Neuronal stem cell (in vitro differentiated cells): ENCODE results near the gene PLAAT2.
"Not testable (repeated sequence)": the region's sequence is repeated elsewhere in the genome, so short reads cannot be mapped to it uniquely, and the experiment has no call there.

Source experiments
- DNase-seq: peaks from one replicate; pipeline ENCODE4 v3.0.0-alpha.2; 2013; ENCODE audit warnings: low spot score
- H2AFZ ChIP-seq: one replicate; pipeline ENCODE4 v1.6.1; 2013; ENCODE audit warnings: mild to moderate bottlenecking, low read length, inconsistent platforms
- H2AK5ac ChIP-seq: 2 replicates; pipeline ENCODE4 v1.6.1; 2013; ENCODE audit warnings: low read depth, mild to moderate bottlenecking, inconsistent platforms, low read length, moderate library complexity, mixed read lengths
- H2BK120ac ChIP-seq: 2 replicates; pipeline ENCODE4 v1.6.1; 2013; ENCODE audit warnings: low read depth, mild to moderate bottlenecking, inconsistent platforms, low read length, moderate library complexity, mixed read lengths
- H2BK12ac ChIP-seq: one replicate; pipeline ENCODE4 v1.6.1; 2013; ENCODE audit warnings: low read length, inconsistent platforms
- H2BK15ac ChIP-seq: 2 replicates; pipeline ENCODE4 v1.6.1; 2013; ENCODE audit warnings: mild to moderate bottlenecking, low read length, inconsistent platforms, mixed read lengths
- H2BK5ac ChIP-seq: one replicate; pipeline ENCODE4 v1.6.1; 2013; ENCODE audit warnings: inconsistent platforms, mild to moderate bottlenecking, low read length, moderate library complexity
- H3K14ac ChIP-seq: one replicate; pipeline ENCODE4 v1.6.1; 2013; ENCODE audit warnings: low read length, inconsistent platforms
- H3K18ac ChIP-seq: 2 replicates; pipeline ENCODE4 v1.6.1; 2013; ENCODE audit warnings: low read length, inconsistent platforms
- H3K23ac ChIP-seq: 2 replicates; pipeline ENCODE4 v1.6.1; 2013; ENCODE audit warnings: low read depth, mild to moderate bottlenecking, mixed read lengths, low read length, inconsistent platforms; ENCODE audit not compliant: poor library complexity
- H3K27ac ChIP-seq: replicated peaks from 3 replicates; pipeline ENCODE4 v1.5.1; 2013; ENCODE audit warnings: low read length, inconsistent platforms
- H3K27me3 ChIP-seq, 3 experiments: 2 replicates each; pipeline ENCODE4 v1.6.1; 2013; ENCODE audit warnings: low read length in 3 of 3, mild to moderate bottlenecking in 2 of 3, inconsistent platforms in 1 of 3, low read depth in 1 of 3, mixed read lengths in 1 of 3, moderate library complexity in 1 of 3; ENCODE audit not compliant: control insufficient read depth in 3 of 3, insufficient read depth in 3 of 3
- H3K36me3 ChIP-seq, 2 donors: replicated peaks in 1 of 2; 2 replicates each; pipeline ENCODE4 v1.6.1; 2013; ENCODE audit warnings: low read length in 2 of 2; ENCODE audit not compliant: control insufficient read depth in 2 of 2, insufficient read depth in 2 of 2
- H3K4ac ChIP-seq: 2 replicates; pipeline ENCODE4 v1.6.1; 2013; ENCODE audit warnings: inconsistent platforms, mild to moderate bottlenecking, low read length, moderate library complexity
- H3K4me1 ChIP-seq, 2 donors: 1 replicate in 1 of 2; 2 replicates in 1 of 2; pipeline ENCODE4 v1.6.1; 2013; ENCODE audit warnings: low read length in 2 of 2, low read depth in 1 of 2; ENCODE audit not compliant: control insufficient read depth in 2 of 2, insufficient read depth in 1 of 2
- H3K4me2 ChIP-seq: one replicate; pipeline ENCODE4 v1.6.1; 2013; ENCODE audit warnings: mild to moderate bottlenecking, low read length, inconsistent platforms; ENCODE audit not compliant: insufficient read depth, poor library complexity, severe bottlenecking
- H3K4me3 ChIP-seq, 2 donors: 2 replicates each; pipeline ENCODE4 v1.5.1; 2013; ENCODE audit warnings: low read length in 2 of 2, mild to moderate bottlenecking in 2 of 2, inconsistent platforms in 1 of 2, moderate library complexity in 1 of 2
- H3K79me1 ChIP-seq: one replicate; pipeline ENCODE4 v1.6.1; 2013; ENCODE audit warnings: low read depth, mild to moderate bottlenecking, inconsistent platforms, low read length, moderate library complexity
- H3K9ac ChIP-seq: one replicate; pipeline ENCODE4 v1.6.1; 2013; ENCODE audit warnings: mild to moderate bottlenecking, low read depth, low read length, inconsistent platforms; ENCODE audit not compliant: poor library complexity
- H3K9me3 ChIP-seq, 2 donors: replicated peaks in 1 of 2; 2 replicates each; pipeline versions ENCODE3 to v1.6.1; 2013; ENCODE audit warnings: low read length in 2 of 2, mild to moderate bottlenecking in 2 of 2, inconsistent platforms in 1 of 2, low read depth in 1 of 2, mixed read lengths in 1 of 2, moderate library complexity in 1 of 2; ENCODE audit not compliant: control insufficient read depth in 2 of 2, insufficient read depth in 1 of 2
- H4K8ac ChIP-seq: one replicate; pipeline ENCODE4 v1.6.1; 2013; ENCODE audit warnings: low read depth, mild to moderate bottlenecking, inconsistent platforms, low read length, moderate library complexity
- H4K91ac ChIP-seq: one replicate; pipeline ENCODE4 v1.6.1; 2013; ENCODE audit warnings: low read length, low read depth, mild to moderate bottlenecking, inconsistent platforms; ENCODE audit not compliant: poor library complexity
- WGBS, 2 donors: extraction: QIAGEN DNeasy Blood & Tissue Kit; methylation state at CpG; one replicate each; pipeline ENCODE4 v1.1.7; 2013; ENCODE audit warnings: missing lambda C conversion rate in 2 of 2, mixed read lengths in 1 of 2; ENCODE audit not compliant: insufficient read length in 2 of 2, insufficient replicate concordance in 1 of 2; ENCODE audit errors: extremely low coverage in 2 of 2; 5-methylcytosine and 5-hydroxymethylcytosine counted together

PLAAT2 gene

DNA sequence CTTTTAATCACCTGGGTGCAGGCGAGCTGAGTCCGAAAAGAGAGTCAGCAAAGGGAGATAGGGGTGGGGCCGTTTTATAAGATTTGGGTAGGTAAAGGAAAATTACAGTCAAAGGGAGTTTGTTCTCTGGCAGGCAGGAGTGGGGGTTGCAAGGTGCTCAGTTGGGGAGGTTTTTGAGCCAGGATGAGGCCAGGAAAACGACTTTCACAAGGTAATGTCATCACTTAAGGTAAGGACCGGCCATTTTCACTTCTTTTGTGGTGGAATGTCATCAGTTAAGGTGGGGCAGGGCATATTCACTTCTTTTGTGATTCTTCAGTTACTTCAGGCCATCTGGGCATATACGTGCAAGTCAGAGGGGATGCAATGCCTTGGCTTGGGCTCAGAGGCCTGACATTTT is 33.8 kb downstream of the PLAAT2 start:
- H2AK5ac ChIP-seq, result not testable (repeated sequence)
- WGBS, 2 donors, result no CpG with 5 or more reads among the region's 6 CpGs

DNA sequence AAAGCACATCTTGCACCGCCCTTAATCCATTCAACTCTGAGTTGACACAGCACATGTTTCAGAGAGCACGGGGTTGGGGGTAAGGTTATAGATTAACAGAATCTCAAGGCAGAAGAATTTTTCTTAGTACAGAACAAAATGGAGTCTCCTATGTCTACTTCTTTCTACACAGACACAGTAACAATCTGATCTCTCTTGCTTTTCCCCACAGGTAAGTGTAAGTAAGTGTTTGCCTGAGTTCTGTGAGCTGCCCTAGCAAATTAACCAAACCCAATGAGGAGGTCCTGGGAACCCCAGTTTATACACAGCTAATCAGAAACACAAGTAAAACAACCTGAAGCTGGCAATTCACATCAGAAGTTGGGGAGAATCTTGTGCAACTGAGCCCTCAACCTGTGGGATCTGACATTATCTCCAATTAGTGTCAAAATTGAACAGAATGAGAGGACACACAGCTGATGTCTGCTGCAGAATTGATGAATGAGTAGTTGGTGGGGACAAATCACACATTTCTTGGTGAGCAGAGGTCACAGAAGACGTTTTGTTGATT is 34.4 kb downstream of the PLAAT2 start:
- H3K4me2 ChIP-seq, H2BK120ac ChIP-seq, H2BK12ac ChIP-seq, H3K4ac ChIP-seq, H3K23ac ChIP-seq, H4K91ac ChIP-seq, H3K9me3 ChIP-seq, H3K4me3 ChIP-seq, H3K27ac ChIP-seq, H2BK5ac ChIP-seq, H3K36me3 ChIP-seq, H3K9ac ChIP-seq, DNase-seq, H3K14ac ChIP-seq, H3K79me1 ChIP-seq, H2BK15ac ChIP-seq, H2AK5ac ChIP-seq, H3K18ac ChIP-seq, H4K8ac ChIP-seq, H2AFZ ChIP-seq: not testable (repeated sequence)
- H3K27me3 ChIP-seq, result peaks cover 0 to 21% (median 0%) of the 10 kb centered on the region in 3 experiments
- WGBS, 2 donors, result no CpG with 5 or more reads among the region's 3 CpGs
- H3K4me1 ChIP-seq, result peaks cover 0 to 12% of the 10 kb centered on the region in 2 donors

More for the DNA sequence above, 33.8 kb downstream of the PLAAT2 start:
- H3K4ac ChIP-seq, H2BK120ac ChIP-seq, H3K14ac ChIP-seq, H3K36me3 ChIP-seq, H3K18ac ChIP-seq, H4K91ac ChIP-seq, H2AFZ ChIP-seq, H4K8ac ChIP-seq, H3K9ac ChIP-seq, H3K27ac ChIP-seq, H2BK5ac ChIP-seq, H3K9me3 ChIP-seq, H3K4me3 ChIP-seq, H3K23ac ChIP-seq, H2BK12ac ChIP-seq, H3K79me1 ChIP-seq, H3K4me2 ChIP-seq, H2BK15ac ChIP-seq, DNase-seq: not testable (repeated sequence)
- Histone ChIP-seq H3K4me1 (peaks cover 0 to 12% of the 10 kb centered on the region in 2 donors), H3K27me3 (peaks cover 0 to 21% (median 0%) of the 10 kb centered on the region in 3 experiments)

DNA sequence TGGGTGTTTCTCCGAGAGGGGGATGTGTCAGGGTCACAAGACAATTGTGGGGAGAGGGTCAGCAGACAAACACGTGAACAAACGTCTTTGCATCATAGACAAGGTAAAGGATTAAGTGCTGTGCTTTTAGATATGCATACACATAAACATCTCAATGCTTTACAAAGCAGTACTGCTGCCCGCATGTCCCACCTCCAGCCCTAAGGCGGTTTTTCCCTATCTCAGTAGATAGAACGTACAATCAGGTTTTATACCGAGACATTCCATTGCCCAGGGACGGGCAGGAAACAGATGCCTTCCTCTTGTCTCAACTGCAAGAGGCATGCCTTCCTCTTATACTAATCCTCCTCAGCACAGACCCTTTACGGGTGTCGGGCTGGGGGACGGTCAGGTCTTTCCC is 35.0 kb downstream of the PLAAT2 start:
- H3K18ac ChIP-seq, DNase-seq, H2AFZ ChIP-seq, H3K14ac ChIP-seq, H2BK120ac ChIP-seq, H4K8ac ChIP-seq, H4K91ac ChIP-seq, H3K9ac ChIP-seq, H3K4ac ChIP-seq, H2AK5ac ChIP-seq, H3K23ac ChIP-seq, H3K27ac ChIP-seq, H2BK5ac ChIP-seq, H2BK15ac ChIP-seq, H3K9me3 ChIP-seq, H3K36me3 ChIP-seq, H2BK12ac ChIP-seq, H3K4me3 ChIP-seq, H3K4me2 ChIP-seq, H3K79me1 ChIP-seq: not testable (repeated sequence)
- Histone ChIP-seq H3K27me3 (peaks cover 0 to 20% (median 0%) of the 10 kb centered on the region in 3 experiments), H3K4me1 (peaks cover 0 to 12% of the 10 kb centered on the region in 2 donors)
- WGBS, 2 donors, result no CpG with 5 or more reads among the region's 11 CpGs

DNA sequence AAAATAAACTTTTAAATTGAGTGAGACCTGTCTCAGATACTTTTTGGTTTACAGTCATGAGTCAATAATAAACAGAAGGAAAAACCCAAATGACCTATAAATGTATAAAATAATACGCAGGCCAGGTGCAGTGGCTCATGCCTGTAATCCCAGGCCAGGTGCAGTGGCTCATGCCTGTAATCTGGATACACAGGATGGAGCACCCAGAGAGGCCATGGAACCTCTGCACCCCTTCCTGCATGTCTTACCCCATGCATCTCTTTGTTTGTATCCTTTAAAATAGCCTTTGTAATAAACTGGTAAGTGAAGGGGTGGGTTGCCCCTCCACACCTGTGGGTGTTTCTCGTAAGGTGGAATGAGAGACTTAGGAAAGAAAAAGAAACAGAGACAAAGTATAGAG is 35.5 kb downstream of the PLAAT2 start:
- Histone ChIP-seq H3K14ac (no peak overlapping the region), H3K9ac (no peak overlapping the region), H2AFZ (no peak overlapping the region), H2AK5ac (no peak overlapping the region), H3K4me2 (no peak overlapping the region), H3K9me3 (no peaks in the 10 kb centered on the region), H3K4me1 (peaks cover 0 to 10% of the 10 kb centered on the region in 2 donors), H3K23ac (no peak overlapping the region), H2BK120ac (no peak overlapping the region), H3K18ac (peak overlapping the region; percentile 57), H4K91ac (no peak overlapping the region), H2BK12ac (no peak overlapping the region), H3K4me3 (no peak overlapping the region), H2BK15ac (no peak overlapping the region), H4K8ac (no peak overlapping the region), H3K27me3 (peaks cover 0 to 15% (median 0%) of the 10 kb centered on the region in 3 experiments), H2BK5ac (no peak overlapping the region), H3K79me1 (no peaks in the 10 kb centered on the region), H3K36me3 (no peaks in the 10 kb centered on the region), H3K27ac (no peak overlapping the region), H3K4ac (no peak overlapping the region)
- DNase-seq, result no peak
- no CpG with 5 or more reads among the region's 2 CpGs for WGBS, 2 donors
